ENCODE measurements around the gene OR6B3. TPM values are rescaled to one million over a fixed set of nuclear protein-coding genes. Genes with fewer than 3 reads are reported as not detected.

Gene OR6B3
- total RNA-seq, 2 donors from 2014 or later = not detected

GRCh38 chr2:239997686-239998409 lies 55.5 kb downstream of the OR6B3 start:
- intact Hi-C loops (cut with DNase I) = no loop called here
- no peak for DNase-seq (ENCODE audit: low spot score)

Other genes with a start within 250 kb of the OR6B3 start
- gene NDUFA10, start 28.2 kb downstream of the OR6B3 start, total RNA-seq = 10 to 100 TPM; 63.9 to 70.1 TPM
- not detected for gene OR6B2, start 23.1 kb downstream of the OR6B3 start, total RNA-seq
- gene COPS9, start 82.8 kb upstream of the OR6B3 start, total RNA-seq = 100 to 1,000 TPM in 1 of 2 donors, 10 to 100 TPM in 1; 93.3 to 127 TPM
- gene OTOS, start 87.1 kb upstream of the OR6B3 start, total RNA-seq = not detected

Data from posterior vena cava (tissue), 2 donors.